HG02623 (cell line): ENCODE results near the gene HSPA1L.
A peak's percentile ranks its signal among the peaks of the same experiment; 100 is the strongest.
"Not testable (repeated sequence)": the region's sequence is repeated elsewhere in the genome, so short reads cannot be mapped to it uniquely, and the experiment has no call there.

Experiments used
- ATAC-seq: cut with Tn5 transposase; IDR thresholded peaks from one replicate; pipeline ENCODE4 v1.9.1; 2021; ENCODE audit warnings: moderate library complexity; ENCODE audit not compliant: unreplicated experiment

HSPA1L gene

GRCh38 chr6:31837369-31838113 lies 22.5 kb upstream of the HSPA1L start:
- no peak for ATAC-seq

- ATAC-seq = no peak
These were observed 21.6 kb upstream of the HSPA1L start for GRCh38 chr6:31836474-31837368.

- no peak for ATAC-seq
These were observed 21.0 kb upstream of the HSPA1L start for GRCh38 chr6:31836047-31836473.

GRCh38 chr6:31834367-31835250 lies 19.5 kb upstream of the HSPA1L start:
- peak; percentile 38 for ATAC-seq

DNA sequence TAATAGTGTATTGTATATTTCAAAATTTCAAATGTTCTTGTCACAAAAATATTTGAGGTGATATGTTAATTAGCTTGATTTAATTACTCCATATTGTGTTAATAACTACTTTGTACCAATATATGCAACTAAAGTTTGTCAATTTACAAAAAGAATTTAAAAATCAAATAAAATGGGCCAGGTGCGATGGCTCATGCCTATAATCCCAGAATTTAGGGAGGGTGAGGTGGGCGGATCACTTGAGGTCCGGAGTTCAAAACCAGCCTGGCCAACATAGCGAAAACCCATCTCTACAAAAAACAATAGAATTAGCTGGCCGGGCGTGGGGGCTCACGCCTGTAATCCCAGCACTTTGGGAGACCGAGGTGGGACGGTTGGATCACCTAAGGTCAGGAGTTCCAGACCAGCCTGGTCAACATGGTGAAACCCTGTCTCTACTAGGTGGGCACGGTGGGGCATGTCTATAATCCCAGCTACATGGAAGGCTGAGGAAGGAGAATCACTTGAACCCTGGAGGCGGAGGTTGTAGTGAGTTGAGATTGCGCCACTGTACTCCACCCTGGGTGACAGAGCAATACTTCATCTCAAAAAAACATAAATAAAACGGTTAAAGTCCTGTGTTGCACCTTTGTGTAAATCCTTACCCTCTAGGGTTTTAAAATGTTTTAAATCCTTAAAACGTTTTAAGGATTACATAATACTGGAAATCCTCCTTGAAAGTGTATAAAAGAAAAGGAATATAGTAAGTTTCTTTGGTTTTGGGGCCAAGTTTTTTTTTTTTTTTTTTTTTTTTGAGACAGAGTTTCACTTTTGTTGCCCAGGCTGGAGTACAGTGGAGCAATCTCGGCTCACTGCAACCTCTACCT lies 16.5 kb upstream of the HSPA1L start:
- ATAC-seq = no peak

DNA sequence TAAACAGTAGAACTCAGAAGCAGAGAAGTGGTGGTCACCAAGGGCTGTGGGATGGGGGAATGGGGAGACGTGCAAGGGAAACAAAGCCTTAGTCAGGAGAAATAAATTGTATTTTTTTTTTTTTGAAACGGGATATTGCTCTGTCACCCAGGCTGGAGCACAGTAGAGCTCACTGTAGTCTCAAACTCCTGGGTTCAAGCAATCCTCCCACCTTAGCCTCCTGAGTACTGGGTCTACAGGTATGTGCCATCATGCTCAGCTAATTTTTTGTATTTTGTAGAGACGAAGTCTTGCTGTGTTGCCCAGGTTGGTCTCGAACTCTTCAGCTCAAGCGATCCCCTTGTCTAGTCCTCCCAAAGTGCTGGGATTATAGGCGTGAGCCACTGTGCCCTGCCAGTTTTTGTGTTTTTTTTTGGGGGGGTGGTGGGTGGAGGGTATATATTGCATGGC lies 15.8 kb upstream of the HSPA1L start:
- ATAC-seq = no peak

GRCh38 chr6:31829633-31830283 lies 14.7 kb upstream of the HSPA1L start:
- ATAC-seq = no peak

GRCh38 chr6:31827286-31828079 lies 12.4 kb upstream of the HSPA1L start, which contains the start of gene HSPA1B:
Gene HSPA1B, plus strand, starts transcription at chr6:31827738. Its CDS starts 213 bp downstream, at chr6:31827951.
- ATAC-seq = peak; percentile 68

DNA sequence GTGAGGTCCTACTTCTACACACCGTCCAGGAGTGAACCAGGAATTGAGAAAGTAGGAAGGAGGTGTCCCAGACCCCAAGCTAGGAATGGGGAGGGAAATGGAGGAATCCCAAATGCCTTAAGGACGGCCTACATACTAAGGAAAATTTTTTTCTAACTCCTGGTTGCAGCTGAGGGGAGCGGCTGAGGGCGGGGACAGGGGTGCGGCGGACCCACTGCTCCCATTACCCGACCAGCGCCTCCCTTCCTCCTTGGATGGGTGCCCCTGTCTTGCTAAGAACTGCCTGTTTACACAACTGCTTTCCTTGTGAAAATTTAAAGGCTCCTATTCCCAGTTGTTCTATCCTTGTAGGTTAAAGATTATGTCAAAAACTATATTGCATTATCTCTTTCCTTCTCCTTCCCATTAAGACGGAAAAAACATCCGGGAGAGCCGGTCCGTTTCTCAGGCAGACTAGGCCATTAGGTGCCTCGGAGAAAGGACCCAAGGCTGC lies 11.8 kb upstream of the HSPA1L start:
- no peak for ATAC-seq

GRCh38 chr6:31825553-31825952 lies 10.5 kb upstream of the HSPA1L start:
- no peak for ATAC-seq

DNA sequence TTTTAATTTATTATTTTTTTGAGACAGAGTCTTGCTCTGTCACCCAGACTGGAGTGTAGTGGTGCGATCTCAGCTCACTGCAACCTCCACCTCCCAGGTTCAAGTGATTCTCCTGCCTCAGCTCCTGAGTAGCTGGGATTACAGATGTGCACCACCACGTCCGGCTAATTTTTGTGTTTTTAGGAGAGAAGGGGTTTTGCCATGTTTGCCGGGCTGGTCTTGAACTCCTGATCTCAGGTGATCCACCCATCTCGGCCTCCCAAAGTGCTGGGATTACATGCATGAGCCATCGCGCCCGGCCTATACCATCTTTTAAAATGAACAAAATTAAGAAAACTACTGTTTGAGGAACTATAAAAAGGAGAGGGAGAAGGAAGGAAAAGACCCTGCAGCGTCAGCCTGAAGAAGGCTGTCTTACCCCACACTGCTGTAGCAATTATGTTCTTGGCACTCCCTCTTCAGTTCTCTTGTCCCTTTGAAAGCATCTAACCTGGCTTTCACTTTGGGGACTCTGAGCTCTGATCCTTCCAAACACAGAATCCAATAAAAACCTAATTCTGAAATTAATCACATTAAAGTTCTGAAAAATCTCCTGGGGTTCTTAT lies 8.6 kb upstream of the HSPA1L start:
- not testable (repeated sequence) for ATAC-seq

- no peak for ATAC-seq
These were observed 7.1 kb upstream of the HSPA1L start for GRCh38 chr6:31822036-31822821.

DNA sequence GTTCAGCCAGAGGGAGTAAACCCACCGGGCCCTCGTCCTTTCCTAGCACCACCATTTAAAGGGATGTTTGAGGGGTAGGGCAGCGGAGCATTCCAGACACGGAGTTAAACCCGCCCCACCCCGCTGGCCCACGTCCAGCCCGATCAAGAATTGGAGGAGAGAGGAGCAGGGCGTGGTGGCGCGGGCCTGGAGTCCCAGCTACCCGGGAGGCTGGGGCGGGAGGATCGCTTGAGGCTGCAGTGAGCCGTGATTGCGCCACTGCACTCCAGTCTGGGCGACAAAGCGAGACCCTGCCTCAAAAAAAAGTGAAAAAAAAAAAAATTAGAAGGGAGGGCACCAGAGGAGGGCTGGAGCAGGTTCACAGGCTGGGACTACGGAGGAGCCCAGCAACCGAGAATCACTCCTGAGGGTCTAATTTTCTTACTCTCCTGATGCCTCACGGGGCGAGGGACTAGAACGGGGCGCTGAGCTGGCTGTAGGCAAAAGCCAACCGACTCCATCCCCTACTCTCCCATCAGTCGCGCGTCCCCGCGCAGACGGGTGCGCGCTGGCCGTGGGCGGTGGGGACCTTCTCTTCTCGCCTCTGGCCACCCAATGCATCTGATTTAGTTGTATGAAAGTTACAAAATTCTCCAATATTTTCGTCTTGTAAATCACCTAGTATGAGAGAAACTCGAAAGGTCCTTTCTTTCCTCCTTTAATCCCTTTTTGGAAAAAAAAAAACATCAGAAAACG lies 6.4 kb upstream of the HSPA1L start:
- no peak for ATAC-seq

DNA sequence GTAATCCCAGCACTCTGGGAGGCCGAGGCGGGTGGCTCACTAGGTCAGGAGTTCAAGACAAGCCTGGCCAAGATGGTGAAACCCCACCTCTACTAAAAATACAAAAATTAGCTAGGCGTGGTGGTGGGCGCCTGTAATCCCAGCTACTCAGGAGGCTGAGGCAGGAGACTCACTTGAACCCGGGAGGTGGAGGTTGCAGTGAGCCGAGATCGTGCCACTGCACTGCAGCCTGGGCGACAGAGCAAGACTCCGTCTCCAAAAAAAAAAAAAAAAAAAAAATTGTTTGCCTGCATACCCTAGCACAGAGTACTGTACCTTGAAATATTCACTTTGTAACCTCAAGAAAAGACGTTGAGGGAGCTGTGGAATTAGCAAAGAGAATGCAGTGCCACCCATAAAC lies 5.3 kb upstream of the HSPA1L start:
- ATAC-seq = not testable (repeated sequence)

DNA sequence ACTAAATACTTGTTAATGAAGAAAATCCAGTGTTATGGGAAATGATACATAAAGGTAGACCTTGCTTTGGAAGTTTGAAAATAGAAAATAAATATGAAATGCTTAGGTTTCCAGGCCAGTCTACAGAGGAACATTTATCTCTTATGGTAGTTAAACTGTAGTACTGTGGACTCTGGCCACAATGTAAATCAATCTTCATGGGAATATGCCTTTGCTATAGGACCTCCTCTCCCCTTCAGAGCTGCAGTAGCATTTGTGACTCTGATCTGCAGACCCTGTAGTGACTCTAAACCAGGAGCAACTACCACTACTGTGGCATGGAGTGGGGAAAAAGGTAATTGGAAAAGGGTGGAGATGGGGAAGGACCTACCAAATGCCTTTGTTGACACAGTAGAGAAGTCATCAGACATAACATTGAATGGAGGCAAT lies 4.8 kb upstream of the HSPA1L start:
- no peak for ATAC-seq

DNA sequence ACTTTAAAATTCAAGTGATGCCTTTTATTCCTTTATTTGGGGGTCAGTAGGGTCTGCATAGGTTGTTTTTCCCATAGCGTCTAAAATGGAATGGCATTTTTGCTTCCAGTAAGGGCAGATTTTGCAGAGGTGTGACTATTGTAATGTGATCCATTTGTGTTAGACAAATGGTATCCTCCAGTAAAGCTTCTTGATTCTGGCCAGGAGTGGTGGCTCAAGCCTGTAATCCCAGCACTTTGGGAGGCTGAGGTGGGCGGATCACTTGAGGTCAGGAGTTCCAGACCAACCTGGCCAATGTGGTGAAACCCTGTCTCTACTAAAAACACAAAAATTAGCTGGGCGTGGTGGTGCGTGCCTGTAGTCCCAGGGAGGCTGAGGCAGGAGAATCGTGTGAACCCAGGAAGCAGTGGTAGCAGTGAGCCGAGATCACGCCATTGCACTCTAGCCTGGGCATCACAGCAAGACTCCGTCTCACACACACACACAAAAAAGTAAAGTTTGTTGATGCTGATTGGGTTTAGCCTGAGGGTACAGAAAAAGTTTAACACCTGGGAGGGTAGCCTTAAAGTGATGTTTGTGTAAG lies 2.9 kb upstream of the HSPA1L start:
- ATAC-seq = not testable (repeated sequence)
